ENCODE data around the gene HOMER2. TPM values are rescaled to one million over a fixed set of nuclear protein-coding genes. Genes with fewer than 3 reads are reported as not detected.

HOMER2 gene
- total RNA-seq, 2 donors from 2014 or later: 2.2 to 4.4 TPM

GRCh38 chr15:82810890-82811426 is 141.6 kb downstream of the HOMER2 start:
- Mint-ChIP-seq H3K9me3 (no peaks in the 10 kb centered on the region), H3K27ac (peak overlapping the region; percentile 85 to 98), H3K36me3 (peaks cover 11 to 16% of the 10 kb centered on the region in 2 donors)
- ATAC-seq: peak; percentile 15 to 25
- peak in 1 of 2 donors; percentile 22 for DNase-seq (ENCODE audit: low spot score in 2 of 2)

GRCh38 chr15:82810061-82810889 is 142.2 kb downstream of the HOMER2 start:
- Mint-ChIP-seq H3K36me3 (peaks cover 11 to 16% of the 10 kb centered on the region in 2 donors), H3K27ac (peak overlapping the region; percentile 85 to 98), H3K9me3 (no peaks in the 10 kb centered on the region)
- DNase-seq (ENCODE audit: low spot score in 2 of 2) (peak; percentile 36 to 62), ATAC-seq (peak; percentile 19 to 38)

GRCh38 chr15:82809308-82810060 is 143.0 kb downstream of the HOMER2 start, which contains the start of gene WHAMM:
Gene WHAMM (plus strand): TSS chr15:82809628. CDS start chr15:82809727, 99 bp downstream.
- peak; percentile 89 to 97 for DNase-seq (ENCODE audit: low spot score in 2 of 2)
- Mint-ChIP-seq H3K9me3 (no peaks in the 10 kb centered on the region), H3K27ac (peak within 1 kb of the TSS; percentile 85 to 98), H3K36me3 (peaks cover 11 to 16% of the 10 kb centered on the region in 2 donors)
- peak; percentile 93 to 95 for ATAC-seq

GRCh38 chr15:82808634-82809041 is 143.9 kb downstream of the HOMER2 start:
- Mint-ChIP-seq H3K27ac (peak overlapping the region in 1 of 2 donors; percentile 98), H3K9me3 (no peaks in the 10 kb centered on the region), H3K36me3 (peaks cover 6 to 16% of the 10 kb centered on the region in 2 donors)
- ATAC-seq (no peak), DNase-seq (ENCODE audit: low spot score in 2 of 2) (no peak)

- DNase-seq (ENCODE audit: low spot score in 2 of 2) (no peak), ATAC-seq (no peak)
- Mint-ChIP-seq H3K27ac (peak overlapping the region in 1 of 2 donors; percentile 98), H3K9me3 (no peaks in the 10 kb centered on the region), H3K36me3 (peaks cover 5 to 16% of the 10 kb centered on the region in 2 donors)
Observed at GRCh38 chr15:82807920-82808633, 144.4 kb downstream of the HOMER2 start.

- H3K9me3 Mint-ChIP-seq: no peaks in the 10 kb centered on the region
- no peaks in the 10 kb centered on the region for H3K36me3 Mint-ChIP-seq
Observed at GRCh38 chr15:82805994-82806406, 146.5 kb downstream of the HOMER2 start, which contains the start of gene FSD2. Gene FSD2 (minus strand): TSS chr15:82806069. CDS start chr15:82787390, 18,679 bp downstream.

GRCh38 chr15:82804575-82804949 is 148.0 kb downstream of the HOMER2 start:
- Mint-ChIP-seq H3K27ac (no peak overlapping the region), H3K9me3 (no peaks in the 10 kb centered on the region), H3K36me3 (no peaks in the 10 kb centered on the region)
- DNase-seq (ENCODE audit: low spot score in 2 of 2) (no peak), ATAC-seq (no peak)

More at GRCh38 chr15:82805994-82806406, 146.5 kb downstream of the HOMER2 start, which contains the start of gene FSD2:
- H3K27ac Mint-ChIP-seq: no peak within 1 kb of the TSS
- no peak for ATAC-seq
- no peak for DNase-seq (ENCODE audit: low spot score in 2 of 2)

GRCh38 chr15:82803793-82804574 is 148.5 kb downstream of the HOMER2 start:
- no peak overlapping the region for H3K27ac Mint-ChIP-seq
- no peak for ATAC-seq
- no peaks in the 10 kb centered on the region for H3K36me3 Mint-ChIP-seq
- no peak for DNase-seq (ENCODE audit: low spot score in 2 of 2)
- no peaks in the 10 kb centered on the region for H3K9me3 Mint-ChIP-seq

GRCh38 chr15:82802497-82802896 is 150.0 kb downstream of the HOMER2 start:
- Mint-ChIP-seq H3K9me3 (no peaks in the 10 kb centered on the region), H3K27ac (no peak overlapping the region), H3K36me3 (no peaks in the 10 kb centered on the region)
- DNase-seq (ENCODE audit: low spot score in 2 of 2) (no peak), ATAC-seq (no peak)

- no peak for ATAC-seq
- Mint-ChIP-seq H3K36me3 (peaks cover under 1 to 1% of the 10 kb centered on the region in 2 donors), H3K9me3 (peaks cover under 1 to 2% of the 10 kb centered on the region in 2 donors), H3K27ac (no peak overlapping the region)
- DNase-seq (ENCODE audit: low spot score in 2 of 2): no peak
Observed at GRCh38 chr15:82799183-82799841, 153.2 kb downstream of the HOMER2 start.

Other genes with a start within 250 kb of the HOMER2 start
- 1 to 10 TPM in 1 of 2 donors, under 1 TPM in 1; 0.18 to 1.4 TPM for gene AP3B2, start 242.8 kb downstream of the HOMER2 start, total RNA-seq
- gene FSD2, start 146.7 kb downstream of the HOMER2 start, total RNA-seq: not detected
- gene WHAMM, start 143.1 kb downstream of the HOMER2 start, total RNA-seq: 1 to 10 TPM; 2.5 to 9.4 TPM
- 10 to 100 TPM; 20.1 to 20.3 TPM for gene RAMAC, start 33.5 kb upstream of the HOMER2 start, total RNA-seq
- gene C15orf40, start 58.9 kb upstream of the HOMER2 start, total RNA-seq: 10 to 100 TPM; 18.1 to 26.3 TPM
- gene BTBD1, start 114.5 kb upstream of the HOMER2 start, total RNA-seq: 10 to 100 TPM; 47.7 to 64.7 TPM
- gene TM6SF1, start 154.9 kb upstream of the HOMER2 start, total RNA-seq: 1 to 10 TPM in 1 of 2 donors, under 1 TPM in 1; 0.84 to 2.6 TPM

All from activated naive CD4-positive, alpha-beta T cell treated with anti-CD3 and anti-CD28 coated beads, Interleukin-2, amount 50 U/mL, for 72 hours (primary cell).